OCI-LY1 (cell line): ENCODE results near the gene NLRP9.

ENCODE experiments used
- EZH2 ChIP-seq: fragments of 200-600 bp; sonication (generic), shearing (Covaris generic); IDR thresholded peaks from 2 replicates; pipeline ENCODE4 v1.8.0; 2017; ENCODE audit warnings: borderline replicate concordance, mixed run types, mild to moderate bottlenecking, antibody characterized with exemption, low read length, moderate library complexity, mixed read lengths
- TF ChIP-seq, protein P1 (sequence below): fragments of 200-600 bp; sonication (generic), shearing (Covaris generic); IDR thresholded peaks from 2 replicates; pipeline ENCODE4 v1.5.1; 2017; ENCODE audit warnings: mild to moderate bottlenecking, antibody characterized with exemption, low read length, moderate library complexity, mixed read lengths

- TF ChIP-seq EZH2: no peak
- TF ChIP-seq, protein P1, sequence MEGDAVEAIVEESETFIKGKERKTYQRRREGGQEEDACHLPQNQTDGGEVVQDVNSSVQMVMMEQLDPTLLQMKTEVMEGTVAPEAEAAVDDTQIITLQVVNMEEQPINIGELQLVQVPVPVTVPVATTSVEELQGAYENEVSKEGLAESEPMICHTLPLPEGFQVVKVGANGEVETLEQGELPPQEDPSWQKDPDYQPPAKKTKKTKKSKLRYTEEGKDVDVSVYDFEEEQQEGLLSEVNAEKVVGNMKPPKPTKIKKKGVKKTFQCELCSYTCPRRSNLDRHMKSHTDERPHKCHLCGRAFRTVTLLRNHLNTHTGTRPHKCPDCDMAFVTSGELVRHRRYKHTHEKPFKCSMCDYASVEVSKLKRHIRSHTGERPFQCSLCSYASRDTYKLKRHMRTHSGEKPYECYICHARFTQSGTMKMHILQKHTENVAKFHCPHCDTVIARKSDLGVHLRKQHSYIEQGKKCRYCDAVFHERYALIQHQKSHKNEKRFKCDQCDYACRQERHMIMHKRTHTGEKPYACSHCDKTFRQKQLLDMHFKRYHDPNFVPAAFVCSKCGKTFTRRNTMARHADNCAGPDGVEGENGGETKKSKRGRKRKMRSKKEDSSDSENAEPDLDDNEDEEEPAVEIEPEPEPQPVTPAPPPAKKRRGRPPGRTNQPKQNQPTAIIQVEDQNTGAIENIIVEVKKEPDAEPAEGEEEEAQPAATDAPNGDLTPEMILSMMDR: peak; percentile 82
Measured at GRCh38 chr19:55777528-55777927, 39.3 kb upstream of the NLRP9 start.
